ENCODE data around the gene TMCC2. TPM values are rescaled to one million over a fixed set of nuclear protein-coding genes. Genes with fewer than 3 reads are reported as not detected.

Gene TMCC2
- total RNA-seq, 2 donors from 2014 or later, result 6.8 to 8.9 TPM

- no peaks in the 10 kb centered on the region for H3K9me3 ChIP-seq
- H3K4me3 ChIP-seq, result no peak overlapping the region
- ATAC-seq (ENCODE audit: insufficient number of reproducible peaks, low FRiP score, low read depth) (no peak), DNase-seq (ENCODE audit: low spot score) (no peak)
- H3K36me3 ChIP-seq, result no peaks in the 10 kb centered on the region
- H3K4me1 ChIP-seq (ENCODE audit: control insufficient read depth in 1 of 2, low read depth in 2 of 2), result peaks cover 4 to 15% of the 10 kb centered on the region in 2 donors
- no peaks in the 10 kb centered on the region for H3K27me3 ChIP-seq (replicated peaks; ENCODE audit: insufficient read depth)
- no peak overlapping the region for H3K27ac ChIP-seq
- TF ChIP-seq CTCF (IDR thresholded peaks at IDR 0.05), result no peak
Observed at GRCh38 chr1:205270764-205271163, 43.0 kb downstream of the TMCC2 start.

- no peaks in the 10 kb centered on the region for H3K27me3 ChIP-seq (replicated peaks; ENCODE audit: insufficient read depth)
- ATAC-seq (ENCODE audit: insufficient number of reproducible peaks, low FRiP score, low read depth) (no peak), DNase-seq (ENCODE audit: low spot score) (no peak)
- TF ChIP-seq CTCF (IDR thresholded peaks at IDR 0.05), result no peak
- no peak overlapping the region for H3K27ac ChIP-seq
- no peaks in the 10 kb centered on the region for H3K36me3 ChIP-seq
- no peaks in the 10 kb centered on the region for H3K9me3 ChIP-seq
- H3K4me1 ChIP-seq (ENCODE audit: control insufficient read depth in 1 of 2, low read depth in 2 of 2), result peaks cover 4 to 15% of the 10 kb centered on the region in 2 donors
- no peak overlapping the region for H3K4me3 ChIP-seq
Observed at GRCh38 chr1:205271277-205271676, 43.5 kb downstream of the TMCC2 start.

GRCh38 chr1:205271745-205272144 lies 44.0 kb downstream of the TMCC2 start:
- ATAC-seq (ENCODE audit: insufficient number of reproducible peaks, low FRiP score, low read depth) (no peak), DNase-seq (ENCODE audit: low spot score) (no peak)
- Histone ChIP-seq H3K27ac (no peak overlapping the region), H3K4me1 (ENCODE audit: control insufficient read depth in 1 of 2, low read depth in 2 of 2) (peaks cover 4 to 15% of the 10 kb centered on the region in 2 donors), H3K9me3 (no peaks in the 10 kb centered on the region), H3K36me3 (no peaks in the 10 kb centered on the region), H3K4me3 (no peak overlapping the region), H3K27me3 (replicated peaks; ENCODE audit: insufficient read depth) (no peaks in the 10 kb centered on the region)
- TF ChIP-seq CTCF (IDR thresholded peaks at IDR 0.05), result no peak

- Histone ChIP-seq H3K36me3 (no peaks in the 10 kb centered on the region), H3K4me3 (no peak overlapping the region), H3K27ac (no peak overlapping the region), H3K4me1 (ENCODE audit: control insufficient read depth in 1 of 2, low read depth in 2 of 2) (peaks cover 4 to 15% of the 10 kb centered on the region in 2 donors), H3K9me3 (no peaks in the 10 kb centered on the region), H3K27me3 (replicated peaks; ENCODE audit: insufficient read depth) (no peaks in the 10 kb centered on the region)
- ATAC-seq (ENCODE audit: insufficient number of reproducible peaks, low FRiP score, low read depth) (no peak), DNase-seq (ENCODE audit: low spot score) (no peak)
- no peak for TF ChIP-seq CTCF (IDR thresholded peaks at IDR 0.05)
Observed at GRCh38 chr1:205272536-205272935, 44.8 kb downstream of the TMCC2 start.

- ATAC-seq (ENCODE audit: insufficient number of reproducible peaks, low FRiP score, low read depth) (peak; percentile 45), DNase-seq (ENCODE audit: low spot score) (no peak)
- TF ChIP-seq CTCF (IDR thresholded peaks at IDR 0.05), result peak; percentile 98
- Histone ChIP-seq H3K4me1 (ENCODE audit: control insufficient read depth in 1 of 2, low read depth in 2 of 2) (peaks cover 4 to 15% of the 10 kb centered on the region in 2 donors), H3K9me3 (no peaks in the 10 kb centered on the region), H3K4me3 (no peak overlapping the region), H3K27ac (no peak overlapping the region), H3K27me3 (replicated peaks; ENCODE audit: insufficient read depth) (no peaks in the 10 kb centered on the region), H3K36me3 (no peaks in the 10 kb centered on the region)
Observed at GRCh38 chr1:205273551-205273982, 45.8 kb downstream of the TMCC2 start.

Measured in thoracic aorta (tissue), 2 donors.